B cell (primary cell): ENCODE data around the gene DFFB.

ENCODE experiments used
- CTCF ChIP-seq: fragments of 200-600 bp; IDR thresholded peaks from one replicate; pipeline ENCODE4 v1.8.0; 2022; ENCODE audit warnings: antibody characterized with exemption, mild to moderate bottlenecking
- EZH2 ChIP-seq: IDR thresholded peaks from 2 replicates; pipeline ENCODE4 v1.6.1; 2012; ENCODE audit warnings: borderline replicate concordance, low read depth, mild to moderate bottlenecking, moderate library complexity, low read length; ENCODE audit not compliant: insufficient read depth, poor library complexity, severe bottlenecking

- TF ChIP-seq EZH2: no peak
- no peak for TF ChIP-seq CTCF
Observed at GRCh38 chr1:3910049-3910731, 52.9 kb downstream of the DFFB start.
